ENCODE results near the gene STK35.

STK35 gene

DNA sequence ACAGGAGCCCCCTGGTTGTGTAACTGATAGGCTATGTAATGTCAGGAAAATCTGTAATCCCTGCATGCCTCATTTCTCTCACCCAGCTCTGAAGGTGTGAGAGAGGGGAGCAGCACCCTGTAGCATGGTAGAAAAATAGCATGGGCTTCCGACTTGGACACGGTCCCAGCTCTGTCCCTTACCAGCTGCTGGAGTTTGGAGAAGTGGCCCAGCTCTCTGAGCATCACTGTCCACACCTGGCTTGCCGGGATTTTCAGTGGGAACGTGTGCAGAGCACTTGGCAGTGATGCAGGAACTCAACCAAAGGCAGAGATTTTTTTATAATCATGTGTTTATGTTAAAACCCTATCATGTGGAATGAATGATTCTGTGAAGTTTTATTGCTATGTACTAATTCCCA lies 34.6 kb downstream of the STK35 start:
- DNase-seq: no peak

DNA sequence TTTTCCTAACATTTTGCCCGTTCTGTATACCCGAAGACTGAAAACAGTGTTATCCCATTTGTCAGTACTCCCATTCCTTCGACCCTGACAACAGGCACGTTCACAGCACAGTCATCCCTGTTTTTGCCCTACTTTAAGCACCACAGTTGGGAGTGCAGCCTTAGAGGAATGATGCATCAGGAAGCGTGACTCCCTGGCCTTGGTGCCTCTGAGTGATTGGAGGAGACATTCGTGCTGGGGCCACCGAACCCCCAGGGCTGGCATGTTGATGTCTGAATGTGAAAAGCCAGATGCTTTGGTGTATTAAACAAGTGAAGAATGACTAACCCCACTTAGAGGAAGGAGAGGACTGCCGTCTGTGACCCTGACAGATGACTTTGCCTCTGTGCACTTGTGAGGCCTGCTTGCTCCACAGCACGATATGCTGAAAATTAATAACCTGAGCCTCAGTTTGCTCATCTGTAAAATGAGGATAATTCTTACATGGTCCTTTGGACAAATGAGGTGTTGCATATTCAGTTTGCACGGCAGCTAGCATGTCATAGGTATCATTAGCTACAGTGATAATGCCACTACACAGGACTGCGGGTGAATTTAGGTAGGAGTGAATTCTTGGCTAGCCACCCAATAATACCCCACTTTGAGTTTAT lies 36.0 kb downstream of the STK35 start:
- no peak for DNase-seq

DNA sequence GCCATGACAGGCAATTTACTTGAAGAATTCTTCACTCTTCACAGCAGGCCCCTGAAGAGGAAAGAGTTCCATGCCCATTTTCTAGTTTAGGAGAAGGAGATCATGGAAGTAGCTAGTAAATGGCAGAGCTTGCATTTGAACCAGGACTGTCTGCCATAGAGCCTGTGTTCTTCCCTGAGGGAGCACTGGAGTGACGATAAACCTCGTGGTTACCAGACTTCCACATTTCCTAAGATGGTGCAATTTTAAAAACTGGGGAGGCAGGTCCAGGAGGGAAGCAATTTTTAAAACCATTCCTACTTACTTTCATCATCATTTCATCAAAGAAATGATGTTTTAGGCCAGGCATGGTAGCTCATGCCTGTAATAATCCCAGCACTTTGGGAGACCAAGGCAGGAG lies 36.8 kb downstream of the STK35 start:
- no peak for DNase-seq

DNA sequence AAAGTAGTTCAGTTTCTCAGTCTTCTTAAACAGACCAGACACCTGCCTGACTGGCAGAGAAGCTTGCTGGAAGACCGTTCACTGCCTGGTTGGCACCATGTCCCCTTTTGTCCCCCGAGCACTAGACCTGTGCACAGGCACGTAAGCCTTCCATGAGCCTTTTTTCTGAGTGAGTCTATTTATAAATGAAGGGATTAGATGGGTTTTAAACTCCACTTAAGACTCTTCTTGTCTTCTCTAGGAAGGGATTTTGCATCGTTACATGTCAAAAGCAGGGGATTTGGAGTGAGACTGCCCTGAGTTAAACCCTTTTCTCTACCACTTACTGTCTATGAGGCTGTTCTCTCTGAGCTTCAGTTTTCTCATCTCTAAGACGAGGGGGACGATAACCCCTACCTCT lies 37.6 kb downstream of the STK35 start:
- no peak for DNase-seq

DNA sequence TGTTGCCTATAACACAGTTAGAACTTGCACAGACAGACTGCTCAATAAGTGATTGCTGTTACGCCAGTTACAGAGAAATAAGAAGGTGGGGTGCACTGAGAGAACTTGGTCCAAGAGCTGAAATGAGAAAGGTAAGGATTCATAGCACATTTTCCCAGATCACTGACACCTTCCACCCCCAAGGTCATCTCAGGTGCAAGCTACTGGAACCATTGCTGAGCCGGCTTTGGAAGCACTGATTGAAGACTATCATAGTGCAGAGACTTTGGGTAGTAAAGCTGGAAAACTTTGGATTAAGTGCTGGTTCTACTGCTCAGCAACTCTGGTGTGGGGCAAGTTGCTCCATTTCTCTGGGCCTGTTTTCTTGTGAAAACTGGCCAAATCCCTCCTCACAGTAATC lies 38.1 kb downstream of the STK35 start:
- DNase-seq: no peak

DNA sequence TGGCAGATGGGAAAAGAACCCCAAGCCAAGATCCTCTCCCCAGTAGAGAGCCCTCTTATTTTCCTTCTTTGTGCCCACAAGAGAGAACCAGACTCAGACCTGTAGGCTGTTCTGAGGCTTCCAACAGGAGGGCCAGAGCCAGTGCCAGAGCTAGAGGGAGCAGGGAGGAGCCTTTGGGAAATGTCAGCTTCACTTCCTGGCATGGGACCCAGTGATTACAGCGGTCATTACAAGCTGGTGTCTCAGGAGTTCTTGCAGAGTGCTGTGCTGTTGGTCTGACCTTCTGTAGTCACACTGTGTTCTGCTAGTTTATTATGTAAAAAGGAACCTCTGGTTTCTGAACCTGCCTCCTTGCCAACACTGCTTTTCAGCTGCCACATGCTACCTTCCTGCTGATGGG lies 38.9 kb downstream of the STK35 start:
- DNase-seq: no peak

DNA sequence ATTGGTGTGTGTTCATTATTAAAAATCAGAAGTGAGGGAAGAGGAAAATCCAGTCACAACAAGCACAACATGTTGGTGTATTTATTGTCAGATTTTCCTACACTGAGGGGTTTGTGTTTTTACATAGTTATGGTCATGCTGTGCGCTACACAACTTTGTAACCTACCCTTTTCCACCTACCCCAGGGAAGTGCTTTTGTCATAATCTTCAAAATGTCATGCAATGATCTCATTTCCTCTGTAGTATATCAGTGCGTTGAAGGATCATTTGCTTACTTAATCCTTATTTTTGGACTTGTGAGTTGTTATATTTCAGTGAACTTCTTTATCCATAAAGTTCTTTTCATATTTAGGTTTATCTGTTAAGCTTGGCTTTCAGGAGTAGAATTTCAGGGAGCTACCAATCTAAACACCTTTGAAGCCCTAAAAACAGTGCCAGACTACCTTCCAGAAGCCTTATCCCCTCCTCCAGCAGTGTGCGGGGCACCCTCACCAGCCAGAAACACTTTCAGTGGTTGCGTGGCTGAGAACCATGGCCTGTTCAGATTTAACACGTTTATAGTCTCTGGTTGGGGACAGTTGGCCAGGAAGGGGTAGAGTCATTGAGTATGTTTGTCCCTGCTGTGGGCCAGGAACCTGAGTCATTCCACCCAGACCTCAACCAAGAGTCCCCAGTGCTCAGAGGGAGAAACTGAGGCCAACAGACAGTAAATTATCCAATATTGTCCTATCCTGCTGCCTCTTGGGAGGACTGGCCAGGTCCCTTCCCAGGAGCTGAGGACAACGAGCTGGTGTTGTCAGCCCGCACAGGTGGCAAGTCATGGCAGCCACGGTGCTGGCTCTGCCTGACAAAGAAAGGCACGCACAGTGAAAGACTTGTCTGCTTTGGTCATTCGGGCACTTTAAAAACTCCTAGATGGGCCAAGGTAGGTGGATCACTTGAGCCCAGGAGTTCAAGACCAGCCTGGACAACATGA lies 40.3 kb downstream of the STK35 start:
- no peak for DNase-seq

DNA sequence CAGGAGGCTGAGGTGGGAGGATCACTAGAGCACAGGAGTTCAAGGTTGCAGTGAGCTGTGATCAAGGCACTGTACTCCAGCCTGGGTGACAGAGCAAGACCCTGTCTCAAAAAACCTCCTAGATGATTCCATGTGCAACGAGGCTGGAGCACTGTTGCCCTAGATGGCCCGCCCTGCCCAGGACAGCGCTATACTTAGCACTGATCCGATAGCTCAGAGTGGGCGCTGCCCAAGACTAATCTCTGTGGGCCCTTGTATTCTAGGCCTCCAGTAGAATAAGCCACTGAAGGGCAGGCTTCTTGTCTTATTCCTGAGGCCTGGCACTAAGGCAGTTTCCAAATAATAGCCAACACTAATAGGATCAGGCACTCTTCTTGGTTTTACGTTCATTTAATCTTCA lies 41.0 kb downstream of the STK35 start:
- no peak for DNase-seq

DNA sequence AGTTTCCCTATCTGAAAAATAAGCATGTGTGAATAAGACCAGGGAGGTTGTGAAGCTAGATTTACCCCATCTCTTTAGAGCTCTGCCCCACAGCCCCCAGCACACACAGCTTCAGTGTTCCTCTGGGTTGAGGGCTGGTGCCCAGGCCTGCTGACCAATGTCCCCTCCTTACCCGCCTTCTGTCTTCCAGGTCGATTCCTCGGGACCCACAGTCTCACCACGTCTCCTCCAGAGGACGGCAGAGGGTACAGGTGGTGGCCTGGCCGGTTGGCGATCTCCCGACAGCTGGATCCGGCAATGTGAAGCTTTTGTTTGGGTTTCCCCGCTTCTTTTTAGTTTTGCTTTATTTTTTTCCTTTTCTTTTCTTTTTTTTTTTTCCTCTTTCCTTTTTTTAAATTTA lies 42.0 kb downstream of the STK35 start:
- no peak for DNase-seq

DNA sequence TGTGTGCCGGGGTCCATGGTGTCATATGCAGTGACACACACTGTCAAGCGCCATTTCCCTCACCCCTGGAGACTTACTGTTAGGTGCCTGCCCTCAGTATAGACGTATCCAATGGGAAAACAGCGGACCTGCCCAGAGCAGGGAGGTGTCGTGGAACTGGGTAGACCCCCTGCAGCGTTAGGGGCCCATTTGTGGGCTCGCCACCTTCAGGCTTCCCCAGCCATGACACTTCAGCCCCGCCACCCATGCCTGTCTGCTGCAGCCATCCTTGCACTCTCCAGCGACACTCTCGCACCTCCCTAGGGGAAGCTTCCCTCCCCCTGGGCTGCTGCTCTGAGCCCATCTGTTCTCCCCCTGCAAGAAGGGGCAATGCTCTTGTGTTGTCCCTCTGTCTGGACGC lies 43.2 kb downstream of the STK35 start:
- no peak for DNase-seq

DNA sequence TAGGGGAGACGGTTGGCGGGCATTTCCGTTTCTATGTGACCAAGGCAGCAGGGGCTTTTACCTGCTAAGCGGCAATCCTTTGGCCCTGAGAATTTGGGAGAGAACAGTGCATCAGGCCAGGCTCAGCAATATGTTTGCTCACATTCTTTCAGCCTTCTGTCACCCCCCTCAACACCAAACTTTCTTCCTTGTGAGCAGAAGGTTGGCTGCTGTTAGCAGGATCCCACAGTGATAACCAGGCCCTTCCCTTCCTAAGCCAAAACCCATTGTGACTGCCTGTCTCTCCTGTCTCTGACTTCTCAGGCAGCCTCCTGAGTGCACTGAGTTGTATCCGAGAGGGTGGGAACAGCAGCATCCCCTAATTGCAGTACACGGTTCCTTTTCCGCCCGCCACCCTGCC lies 43.7 kb downstream of the STK35 start:
- no peak for DNase-seq

DNA sequence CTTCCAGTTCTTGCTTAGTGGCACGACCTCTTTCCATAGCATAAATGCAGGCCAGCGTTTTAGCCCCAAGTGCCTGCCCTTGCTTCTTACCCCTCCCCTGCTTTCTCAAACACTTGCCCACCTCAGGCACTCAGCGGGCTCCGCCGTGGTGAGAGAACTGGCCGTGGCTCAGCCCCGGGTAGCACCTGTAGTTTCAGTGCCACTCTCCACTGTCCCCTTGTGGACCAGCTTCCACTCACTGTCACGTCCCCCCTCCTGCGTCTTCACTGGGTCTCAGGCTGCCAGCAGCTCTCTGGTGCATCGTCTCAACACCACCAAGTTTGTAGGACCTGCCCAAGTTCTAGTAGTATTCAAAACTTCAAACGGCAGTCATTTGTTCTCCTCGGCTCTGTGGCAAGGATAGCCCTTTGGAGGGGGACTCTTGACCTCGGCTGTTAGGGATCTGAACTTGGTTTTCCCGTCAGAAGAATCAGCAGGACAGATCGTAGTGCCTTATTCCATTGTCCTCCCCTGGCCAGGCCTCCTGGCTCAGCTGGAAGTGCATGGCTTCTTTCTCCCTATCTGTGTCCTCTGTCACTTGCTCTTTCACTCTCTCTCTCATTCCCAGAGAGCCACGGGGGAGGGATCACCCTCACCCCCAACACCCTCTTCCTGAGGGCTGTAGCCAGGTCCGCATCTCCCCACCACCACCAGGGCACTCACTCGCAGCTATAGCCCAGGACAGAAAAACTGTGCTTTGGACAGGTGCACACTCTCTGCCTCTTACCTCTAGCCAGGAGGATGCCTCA lies 44.6 kb downstream of the STK35 start:
- DNase-seq: no peak

DNA sequence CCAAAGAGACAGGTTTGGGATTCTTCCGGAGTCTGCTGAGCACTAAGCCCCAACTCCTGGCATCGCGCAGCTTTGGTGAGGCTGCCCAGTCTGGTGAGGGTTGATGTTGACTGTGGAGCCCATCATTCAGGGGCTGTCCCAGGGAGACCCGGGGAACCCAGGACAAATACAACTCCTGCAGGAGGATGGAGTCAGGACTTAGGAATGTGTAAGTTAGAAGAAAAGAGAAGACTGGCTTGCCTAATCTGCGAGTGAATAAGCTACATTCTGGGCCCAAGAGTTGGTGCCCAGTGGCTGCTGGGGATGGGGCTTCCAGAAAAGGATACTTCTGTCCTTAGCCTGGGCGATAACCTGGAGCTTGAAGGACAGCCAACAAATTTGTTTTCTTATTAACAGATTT lies 47.9 kb downstream of the STK35 start:
- no peak for DNase-seq

DNA sequence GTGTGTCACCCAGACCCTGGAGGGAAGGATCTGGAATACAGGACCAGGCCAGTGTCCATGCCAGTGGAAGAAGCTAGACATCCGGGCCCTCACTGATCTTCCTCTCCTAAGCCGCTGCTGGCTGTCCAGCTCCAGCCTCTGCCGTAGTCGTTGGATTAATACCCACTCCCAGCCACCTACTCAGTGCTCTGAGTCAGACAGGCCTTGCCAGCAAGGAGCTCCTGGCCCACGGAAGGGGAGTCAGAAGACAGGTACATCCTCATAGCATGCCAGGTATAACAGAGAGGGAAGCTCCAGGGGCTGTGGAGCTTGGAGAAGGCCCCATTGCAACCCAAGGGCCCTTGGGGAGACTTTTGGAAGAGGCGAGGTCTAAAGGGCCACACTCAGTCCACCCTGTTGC lies 49.0 kb downstream of the STK35 start:
- no peak for DNase-seq

DNA sequence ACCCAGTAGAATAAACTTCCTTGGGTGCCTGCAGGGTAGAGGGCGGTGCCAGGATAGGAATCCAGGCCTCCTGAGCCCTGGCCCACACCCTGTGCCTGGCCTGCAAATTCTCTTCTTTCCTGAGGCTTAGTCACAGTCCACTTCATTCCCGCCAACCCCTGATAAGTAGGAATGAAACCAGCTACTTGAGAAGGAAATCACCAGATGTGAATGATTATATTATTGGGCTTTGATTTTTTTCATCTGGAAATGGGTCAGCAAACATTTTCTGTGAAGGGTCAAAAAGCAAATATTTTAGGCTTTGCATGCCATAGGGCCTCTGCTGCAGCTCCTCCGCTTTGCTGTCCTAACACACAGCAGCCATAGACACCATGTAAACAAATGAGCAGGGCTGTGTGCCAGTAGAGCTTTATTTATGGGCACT lies 50.2 kb downstream of the STK35 start:
- no peak for DNase-seq

DNA sequence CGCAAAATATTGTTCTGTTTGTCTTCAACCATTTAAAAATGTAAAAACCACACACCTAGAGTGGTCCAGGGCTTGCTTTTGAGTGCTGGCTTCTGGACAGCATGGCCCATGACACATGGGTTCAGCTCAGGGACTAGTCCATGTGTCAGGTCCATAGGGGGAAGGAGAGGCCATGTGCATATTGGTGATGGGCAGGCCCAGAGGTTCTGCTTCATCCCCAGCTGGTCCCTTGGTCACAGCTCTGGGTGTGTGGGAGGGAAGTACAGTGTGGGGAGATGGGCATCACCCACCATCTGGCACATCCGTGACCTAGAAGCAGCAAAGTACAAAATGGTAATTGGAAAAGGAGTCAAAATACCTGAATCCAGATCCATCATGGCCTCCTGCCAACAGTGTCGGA lies 50.7 kb downstream of the STK35 start:
- no peak for DNase-seq

DNA sequence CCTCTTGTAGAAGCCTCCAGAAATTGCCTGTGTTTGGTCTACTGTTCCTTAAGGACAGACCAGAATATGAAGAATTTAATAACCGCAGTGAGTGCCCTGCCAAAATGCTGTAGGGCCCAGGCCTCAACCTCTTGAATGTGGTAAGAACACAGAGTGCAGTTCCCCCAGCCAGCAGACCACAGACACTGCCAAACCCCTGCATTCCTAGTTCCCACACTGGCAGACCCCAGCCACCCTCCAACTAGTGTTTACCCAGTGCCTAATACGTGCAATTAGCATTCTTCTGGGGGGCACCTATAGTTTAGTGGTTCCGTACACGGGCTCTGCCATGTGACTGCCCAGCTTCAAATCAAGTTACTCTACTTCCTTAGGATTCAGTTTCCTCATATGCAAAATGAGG lies 51.7 kb downstream of the STK35 start:
- DNase-seq: no peak

DNA sequence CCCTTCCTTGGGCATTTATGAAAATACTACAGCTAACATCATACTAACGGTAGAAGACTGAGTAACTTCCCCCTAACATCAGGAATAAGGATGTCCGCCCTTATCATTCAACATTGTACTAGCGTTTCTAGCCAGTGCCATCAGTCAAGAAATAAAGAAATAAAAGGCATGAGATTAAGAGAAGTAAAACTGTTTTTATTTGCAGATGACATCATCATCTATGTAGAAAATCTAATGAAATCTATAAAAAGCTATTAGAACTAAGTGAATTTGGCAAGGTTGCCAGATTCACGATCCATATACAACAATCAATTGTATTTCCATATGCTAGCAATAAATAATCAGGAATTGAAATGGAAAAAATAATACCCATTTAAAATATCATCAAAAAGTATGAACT lies 54.6 kb downstream of the STK35 start:
- DNase-seq: no peak

DNA sequence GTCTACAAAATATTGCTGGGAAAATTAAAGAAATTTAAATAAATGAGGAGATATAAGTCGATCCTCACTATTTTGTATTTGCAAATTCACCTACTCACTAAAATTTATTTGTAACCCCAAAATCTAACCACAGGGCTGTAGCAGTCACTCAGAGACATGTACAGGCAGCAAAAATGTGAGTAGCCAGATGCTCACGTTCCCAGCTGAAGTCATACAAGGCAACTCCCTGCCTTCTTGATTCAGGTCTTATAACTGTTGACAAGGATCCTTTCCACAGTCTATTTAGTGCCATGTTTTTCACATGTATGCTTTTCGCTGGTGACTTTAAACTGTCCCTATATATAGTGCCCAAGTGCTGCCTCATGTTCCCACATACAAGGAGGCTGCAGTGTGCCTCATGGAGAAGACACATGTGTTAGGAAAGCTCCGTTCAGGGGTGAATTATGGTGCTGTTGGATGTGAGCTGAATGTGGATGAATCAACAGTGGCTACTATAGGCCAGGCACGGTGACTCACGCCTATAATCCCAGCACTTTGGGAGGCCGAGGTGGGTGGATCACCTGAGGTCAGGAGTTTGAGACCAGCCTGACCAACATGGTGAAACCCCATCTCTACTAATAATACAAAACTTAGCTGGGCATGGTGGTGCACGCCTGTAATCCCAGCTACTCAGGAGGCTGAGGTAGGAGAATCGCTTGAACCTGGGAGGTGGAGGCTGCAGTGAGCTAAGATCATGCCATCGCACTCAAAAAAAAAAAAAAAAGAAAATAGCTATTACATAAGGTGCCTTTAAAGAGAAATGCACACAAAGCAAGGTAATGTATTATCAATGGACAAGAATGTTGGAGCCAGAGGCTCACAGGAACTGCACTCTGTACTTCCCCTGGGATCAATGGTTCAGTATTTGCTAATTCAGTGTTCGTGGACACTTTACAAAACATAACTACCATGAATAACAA lies 55.3 kb downstream of the STK35 start:
- DNase-seq: no peak

DNA sequence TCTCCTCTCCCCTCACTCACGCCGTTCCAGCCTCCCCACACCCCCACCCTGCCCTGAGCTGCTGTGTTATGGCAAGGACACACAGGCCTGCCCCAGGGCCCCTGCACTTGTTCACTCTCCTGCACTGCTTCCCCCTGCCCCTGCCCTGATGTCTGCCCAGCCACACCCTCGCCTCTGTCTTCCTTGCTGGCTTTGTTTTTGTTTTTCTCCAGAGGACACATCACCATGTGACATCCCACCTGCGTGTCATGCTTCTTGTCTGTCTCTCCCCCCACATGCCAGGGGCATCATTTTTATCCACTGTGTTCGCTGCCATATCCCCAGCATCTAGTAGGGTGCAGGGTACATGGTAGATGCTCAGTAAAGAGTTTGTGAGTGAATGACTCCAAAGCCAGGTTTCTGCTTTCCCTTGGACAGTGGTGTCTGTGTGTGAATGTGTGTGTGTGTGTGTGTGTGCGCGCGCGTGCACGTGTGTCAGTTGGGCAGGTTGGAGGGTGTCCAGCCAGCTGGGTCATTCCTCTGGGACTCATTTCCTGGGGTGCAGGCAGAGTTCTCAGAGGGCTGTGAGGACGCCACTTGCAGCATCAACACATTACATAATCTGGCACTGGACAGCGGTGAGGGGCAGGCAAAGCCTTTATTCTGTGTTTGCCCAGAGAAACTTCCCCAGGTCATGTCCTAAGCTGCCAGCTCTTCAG lies 60.6 kb downstream of the STK35 start:
- no peak for DNase-seq

DNA sequence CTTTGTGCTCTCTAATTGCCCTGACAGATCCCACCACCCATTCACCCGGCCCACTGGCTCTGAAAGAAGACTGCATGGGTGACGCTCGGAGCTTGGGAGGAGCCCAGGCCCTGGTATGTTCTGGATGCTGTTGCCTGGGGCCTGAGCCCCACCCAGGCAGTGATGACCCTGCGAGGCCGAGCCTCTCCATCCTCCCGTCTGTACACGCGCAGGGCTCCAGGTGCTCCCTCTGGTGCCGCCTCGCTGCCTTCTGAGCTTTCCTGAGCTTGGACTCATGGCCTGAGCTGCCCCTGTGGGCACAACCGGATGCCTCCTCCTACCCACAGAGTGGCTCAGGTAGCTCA lies 61.2 kb downstream of the STK35 start:
- DNase-seq: no peak

DNA sequence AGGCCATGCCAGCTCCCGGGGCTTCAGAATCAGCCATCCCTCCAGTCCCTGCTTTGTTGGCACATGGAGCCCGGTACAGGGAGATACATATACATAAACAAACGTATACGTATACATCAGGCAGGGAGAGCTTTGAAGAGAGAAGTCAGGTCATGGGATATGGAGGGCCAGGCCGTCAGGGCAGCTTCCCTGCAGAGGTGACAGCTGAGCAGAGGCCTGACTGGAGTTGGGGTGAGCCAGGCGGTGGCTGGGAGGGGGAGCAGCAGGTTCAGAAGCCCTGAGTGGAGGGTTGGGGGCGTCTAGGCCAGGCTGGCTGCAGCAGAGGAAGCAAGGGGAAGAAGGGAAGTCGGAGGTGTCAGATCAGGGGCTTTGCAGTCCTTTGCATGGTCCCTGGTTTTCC lies 61.7 kb downstream of the STK35 start:
- DNase-seq: no peak
